NK-92 treated with Interleukin-12 subunit alpha and Interleukin-12 subunit beta, amount 100 ng/mL, for 24 hours (cell line): ENCODE results near the gene ADGB.
"Not testable (repeated sequence)": the region's sequence is repeated elsewhere in the genome, so short reads cannot be mapped to it uniquely, and the experiment has no call there.

Experiments used
- DNase-seq: peaks from one replicate; lab custom pipeline; 2025; lab: John Stamatoyannopoulos, UW

ADGB gene

GRCh38 chr6:146819596-146820320, 221.0 kb downstream of the ADGB start:
- no peak for DNase-seq

GRCh38 chr6:146827216-146827928, 228.6 kb downstream of the ADGB start:
- DNase-seq: no peak

- DNase-seq: no peak
Measured at GRCh38 chr6:146829792-146830565, 231.2 kb downstream of the ADGB start.

DNA sequence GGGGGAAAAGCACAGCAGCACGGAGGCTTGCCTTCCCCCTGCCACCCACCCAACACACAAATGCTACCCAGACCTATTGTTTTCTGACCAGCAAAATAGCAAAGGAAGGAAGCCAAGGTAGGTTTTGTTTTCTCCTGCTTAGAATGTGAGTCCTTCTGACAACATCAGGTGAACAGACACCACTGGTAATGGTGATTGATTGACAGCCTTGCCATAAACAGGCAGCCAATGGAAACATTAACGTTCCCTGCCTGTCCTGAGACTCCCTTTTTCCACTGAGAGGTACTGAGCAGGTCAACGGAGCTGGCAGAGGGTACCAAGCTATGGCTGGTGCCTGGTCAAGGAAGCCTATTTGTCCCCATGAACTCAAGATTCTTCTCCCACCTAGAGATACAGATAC, 234.4 kb downstream of the ADGB start:
- no peak for DNase-seq

DNA sequence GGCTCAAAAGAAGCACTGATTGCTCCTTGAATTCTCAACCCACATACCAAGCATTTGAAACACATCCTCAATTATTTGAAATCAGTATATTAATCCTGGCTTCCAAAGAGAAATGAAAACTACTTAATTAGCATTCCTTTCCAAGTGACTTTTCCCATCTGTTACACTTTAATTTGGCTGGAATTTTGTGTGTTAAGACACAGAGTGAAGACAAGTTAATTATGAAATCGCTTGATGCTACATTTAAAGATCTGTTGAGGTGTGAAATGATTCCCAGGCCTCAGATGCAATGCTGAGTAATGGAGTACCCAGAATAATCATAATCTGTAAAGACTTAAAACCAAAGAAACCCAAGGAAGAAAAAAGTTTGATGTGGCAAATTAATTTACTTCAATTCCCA, 241.4 kb downstream of the ADGB start:
- DNase-seq: no peak

GRCh38 chr6:146840641-146841040, 241.9 kb downstream of the ADGB start:
- DNase-seq: no peak

- DNase-seq: no peak
Measured at GRCh38 chr6:146847426-146847825, 248.7 kb downstream of the ADGB start.

GRCh38 chr6:146850238-146850896, 251.6 kb downstream of the ADGB start:
- no peak for DNase-seq

GRCh38 chr6:146850981-146851380, 252.2 kb downstream of the ADGB start:
- DNase-seq: no peak

DNA sequence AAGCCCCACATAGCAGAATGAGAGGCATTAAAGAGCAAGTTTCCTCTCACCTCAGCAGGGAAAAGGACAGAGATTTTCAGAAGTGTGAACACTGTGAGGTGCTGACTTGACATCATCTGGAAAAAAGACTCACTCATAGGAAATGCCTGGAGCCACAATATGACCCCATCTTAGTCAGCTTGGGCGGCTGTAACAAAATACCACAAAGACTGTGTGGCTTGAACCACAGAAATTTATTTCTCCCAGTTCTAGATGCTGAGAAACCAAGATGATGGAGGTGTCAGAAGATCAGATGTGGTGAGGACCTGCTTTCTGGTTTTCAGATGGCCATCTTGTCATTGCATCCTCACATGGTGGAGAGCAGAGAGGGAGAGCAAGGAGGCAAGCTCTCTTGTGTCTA, 253.1 kb downstream of the ADGB start:
- DNase-seq: no peak

DNA sequence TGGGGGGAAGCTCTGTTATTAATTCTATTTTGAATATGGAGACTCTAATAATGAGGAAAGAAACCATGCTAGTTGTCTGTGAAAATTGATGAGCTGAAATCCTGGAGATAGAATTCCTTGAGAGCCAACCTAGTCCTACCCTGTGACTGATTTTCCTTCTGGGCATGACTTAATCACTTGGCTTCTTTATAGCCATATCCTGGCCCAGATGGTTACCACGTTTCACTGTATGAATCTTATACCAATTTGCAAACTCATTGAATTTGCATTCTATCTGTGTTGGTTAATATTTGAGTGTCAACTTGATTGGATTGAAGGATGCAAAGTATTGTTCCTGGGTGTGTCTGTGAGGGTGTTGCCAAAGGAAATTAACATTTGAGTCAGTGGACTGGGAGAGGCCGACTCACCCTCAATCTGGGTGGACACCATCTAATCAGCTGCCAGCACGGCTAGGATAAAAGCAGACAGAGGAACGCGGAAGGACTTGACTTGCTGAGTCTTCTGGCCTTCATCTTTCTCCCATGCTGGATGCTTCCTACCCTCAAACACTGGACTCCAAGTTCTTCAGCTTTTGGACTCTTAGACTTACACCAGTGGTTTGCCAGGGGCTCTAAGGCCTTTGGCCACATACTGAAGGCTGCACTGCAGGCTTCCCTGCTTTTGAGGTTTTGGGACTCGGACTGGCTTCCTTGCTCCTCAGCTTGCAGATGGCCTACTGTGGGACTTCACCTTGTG, 255.9 kb downstream of the ADGB start:
- DNase-seq: not testable (repeated sequence)

DNA sequence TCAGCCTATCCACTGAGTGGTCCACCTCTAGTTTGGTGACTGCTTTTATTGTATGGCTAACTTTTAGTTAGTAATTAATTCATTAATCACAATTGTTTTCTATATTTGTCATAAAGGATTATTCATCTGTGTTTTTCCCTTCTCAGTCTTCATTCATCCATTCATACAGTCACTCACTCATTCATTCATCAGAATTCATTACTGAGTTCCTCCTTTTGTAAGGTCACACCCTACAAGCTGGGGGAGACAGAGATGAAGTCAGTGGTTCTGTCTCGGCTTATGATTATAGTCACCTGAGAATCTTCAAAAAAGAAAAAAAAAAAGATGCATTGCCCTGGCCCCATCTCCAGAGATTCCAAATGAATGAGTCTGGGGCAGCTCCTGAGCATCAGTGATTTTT, 257.1 kb downstream of the ADGB start:
- no peak for DNase-seq

DNA sequence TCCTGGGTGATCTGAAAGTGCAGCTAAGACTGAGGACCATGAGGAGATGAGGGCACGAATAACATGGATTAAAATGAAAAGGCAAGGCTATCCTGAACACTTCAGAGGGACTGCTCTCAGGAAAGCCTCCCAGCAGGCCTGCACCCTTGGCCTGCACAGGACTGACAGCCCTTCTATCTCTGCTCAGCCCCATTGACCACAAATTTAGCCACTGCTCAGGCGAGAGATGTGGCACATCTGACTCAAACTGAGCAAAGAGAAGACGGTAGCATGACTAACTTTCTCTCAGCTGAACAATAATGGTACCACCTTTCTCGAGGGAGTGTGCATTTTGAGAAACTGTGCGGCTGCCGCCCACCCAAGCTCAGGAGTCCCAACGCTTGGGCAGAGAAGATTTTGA, 257.5 kb downstream of the ADGB start:
- no peak for DNase-seq

DNA sequence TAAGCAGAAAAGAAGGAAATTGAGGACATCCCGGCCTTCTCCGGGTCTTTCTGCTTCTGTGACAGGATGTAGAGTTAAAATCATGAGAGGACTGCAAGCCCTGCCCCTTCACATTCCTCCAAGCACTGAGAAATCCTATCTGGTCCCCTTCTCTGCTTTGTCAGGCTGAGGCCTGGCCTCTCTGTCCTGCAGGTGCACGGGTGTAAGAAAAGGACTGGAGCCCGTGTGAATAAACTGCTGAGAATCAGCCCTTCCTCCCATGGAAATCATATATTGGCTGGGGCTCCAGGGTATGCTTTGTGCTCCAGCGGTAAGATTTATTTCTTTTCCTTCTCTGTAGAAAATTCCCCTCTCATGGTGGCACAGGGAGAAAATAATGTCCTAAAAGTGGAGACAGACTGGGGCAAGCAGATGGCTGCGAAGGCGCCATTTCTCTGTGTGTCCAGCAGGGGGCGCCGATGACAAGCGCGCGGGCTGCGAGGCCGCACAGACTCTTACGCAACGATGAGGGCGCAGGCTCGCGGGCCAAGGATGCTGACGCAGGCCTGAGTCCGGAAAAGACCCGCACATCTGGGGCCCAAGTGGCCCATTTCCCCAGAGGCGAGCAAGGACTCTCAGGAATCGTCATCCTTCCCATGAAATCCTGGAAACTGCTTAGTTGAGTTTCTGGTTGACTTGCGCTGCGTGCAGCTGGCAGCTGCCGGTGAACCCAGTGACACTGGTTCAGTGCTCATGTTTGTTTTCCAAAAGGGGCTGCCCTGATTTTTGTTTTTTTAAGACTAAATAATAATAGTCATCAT, 258.6 kb downstream of the ADGB start:
- DNase-seq: peak; percentile 44

DNA sequence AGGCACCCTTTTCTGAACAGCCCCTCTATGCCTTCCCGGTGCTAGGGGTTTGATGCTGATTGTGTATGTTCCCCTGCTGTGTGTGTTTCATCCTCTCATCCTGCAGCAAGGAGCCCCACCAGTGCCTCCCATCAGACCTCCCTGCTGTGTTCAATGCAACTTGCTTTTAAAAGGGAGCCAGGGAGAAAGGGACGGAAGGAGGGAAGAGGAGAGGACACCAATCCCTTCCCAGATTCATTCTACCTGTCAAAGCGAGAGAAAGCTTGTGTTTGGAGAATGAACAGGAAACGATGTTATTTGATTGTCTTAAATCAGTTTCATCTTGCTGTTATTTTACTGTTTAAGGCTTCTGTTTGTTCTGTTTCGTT, 259.2 kb downstream of the ADGB start:
- DNase-seq: no peak

DNA sequence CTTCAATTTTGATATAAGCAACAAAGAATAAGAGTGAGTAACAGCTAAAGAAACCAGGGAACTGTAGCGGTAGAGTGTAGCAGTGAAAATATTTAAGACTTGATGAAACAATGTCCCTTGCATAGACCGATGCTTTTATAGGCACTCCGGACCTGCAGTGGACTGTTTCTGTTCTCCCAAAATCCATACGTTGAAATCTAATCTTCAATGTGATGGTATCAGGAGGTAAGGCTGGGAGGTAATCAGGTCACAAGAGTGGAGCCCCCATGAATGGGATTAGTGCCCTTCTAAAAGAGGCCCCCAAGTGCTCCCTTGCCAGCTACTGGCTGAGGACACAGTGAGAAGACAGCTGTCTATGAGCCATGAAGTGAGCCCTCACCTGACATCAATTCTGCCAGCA, 260.4 kb downstream of the ADGB start:
- DNase-seq: no peak

- no peak for DNase-seq
Measured at GRCh38 chr6:146859795-146860495, 261.2 kb downstream of the ADGB start.

DNA sequence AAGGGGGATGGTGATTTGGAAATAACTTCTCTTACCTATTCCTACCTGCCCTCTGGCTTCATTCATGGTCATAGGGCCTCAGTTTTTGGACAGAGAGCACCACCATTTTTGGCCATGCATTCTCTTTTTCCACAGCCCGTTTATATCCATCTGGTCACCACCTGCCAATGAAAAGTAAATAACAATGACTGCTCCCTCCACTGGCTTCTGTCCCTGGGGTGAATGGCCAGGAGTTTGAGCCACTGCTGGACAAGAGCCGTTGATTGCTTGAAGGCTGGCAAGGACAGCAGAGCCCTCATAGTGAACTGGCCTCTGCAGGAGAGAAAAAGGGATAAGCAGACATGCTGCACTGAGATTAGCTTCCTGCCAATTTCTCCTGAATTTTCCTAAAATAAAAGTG, 261.8 kb downstream of the ADGB start:
- DNase-seq: no peak

GRCh38 chr6:146861029-146861563, 262.3 kb downstream of the ADGB start:
- no peak for DNase-seq

DNA sequence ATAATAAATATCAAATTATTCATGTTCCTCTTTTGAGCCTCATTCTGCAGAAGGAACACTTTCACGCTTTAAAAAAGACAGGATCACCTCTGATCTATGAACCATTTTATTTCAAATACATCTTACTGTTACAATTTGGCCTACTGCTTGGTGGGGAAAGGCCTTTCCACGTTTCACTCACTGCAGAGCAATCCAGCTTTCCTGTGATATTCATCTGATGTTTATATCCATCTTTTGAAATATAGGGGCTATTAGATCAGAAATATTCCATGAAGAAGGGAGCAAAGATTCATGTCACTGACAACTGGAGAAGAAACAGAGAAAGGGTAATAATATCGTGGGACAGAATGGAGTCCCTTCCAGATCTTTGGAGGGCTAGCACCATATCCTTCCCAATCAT, 262.9 kb downstream of the ADGB start:
- no peak for DNase-seq
